ENCODE data around the gene POLR1B.
"Not testable (repeated sequence)": the region's sequence is repeated elsewhere in the genome, so short reads cannot be mapped to it uniquely, and the experiment has no call there.

POLR1B gene

GRCh38 chr2:112542123-112542983 is at the start of gene POLR1B:
POLR1B (plus strand) TSS chr2:112542465; CDS start chr2:112542495, 30 bp downstream.
- DNase-seq, result peak; percentile 86

GRCh38 chr2:112493048-112493447 is 49.2 kb upstream of the POLR1B start:
- no peak for DNase-seq

GRCh38 chr2:112493858-112494648 is 48.2 kb upstream of the POLR1B start:
- DNase-seq, result no peak

- DNase-seq, result no peak
Measured at GRCh38 chr2:112494828-112495227, 47.4 kb upstream of the POLR1B start.

GRCh38 chr2:112495878-112496277 is 46.4 kb upstream of the POLR1B start:
- not testable (repeated sequence) for DNase-seq

- DNase-seq, result not testable (repeated sequence)
Measured at GRCh38 chr2:112500850-112501484, 41.3 kb upstream of the POLR1B start.

GRCh38 chr2:112509239-112509998 is 32.8 kb upstream of the POLR1B start:
- peak; percentile 4 for DNase-seq

- DNase-seq, result no peak
Measured at GRCh38 chr2:112516801-112517200, 25.5 kb upstream of the POLR1B start.

GRCh38 chr2:112518807-112519206 is 23.5 kb upstream of the POLR1B start:
- no peak for DNase-seq

GRCh38 chr2:112519506-112519905 is 22.8 kb upstream of the POLR1B start:
- no peak for DNase-seq

- DNase-seq, result no peak
Measured at GRCh38 chr2:112520234-112520783, 22.0 kb upstream of the POLR1B start.

GRCh38 chr2:112523291-112523777 is 18.9 kb upstream of the POLR1B start:
- no peak for DNase-seq

GRCh38 chr2:112524276-112524675 is 18.0 kb upstream of the POLR1B start:
- not testable (repeated sequence) for DNase-seq

- no peak for DNase-seq
Measured at GRCh38 chr2:112528541-112528940, 13.7 kb upstream of the POLR1B start.

GRCh38 chr2:112529757-112530156 is 12.5 kb upstream of the POLR1B start:
- no peak for DNase-seq

GRCh38 chr2:112530728-112531127 is 11.5 kb upstream of the POLR1B start:
- no peak for DNase-seq

- DNase-seq, result no peak
Measured at GRCh38 chr2:112534826-112535225, 7.4 kb upstream of the POLR1B start.

- not testable (repeated sequence) for DNase-seq
Measured at GRCh38 chr2:112536665-112537064, 5.6 kb upstream of the POLR1B start.

GRCh38 chr2:112539306-112539705 is 3.0 kb upstream of the POLR1B start:
- DNase-seq, result no peak

GRCh38 chr2:112540906-112541305 is 1.4 kb upstream of the POLR1B start:
- DNase-seq, result no peak

GRCh38 chr2:112541315-112542122 is 746 bp upstream of the POLR1B start:
- DNase-seq, result no peak
